Liver (tissue), 9 donors: ENCODE measurements around the gene STK24. TPM values are rescaled to one million over a fixed set of nuclear protein-coding genes. Genes with fewer than 3 reads are reported as not detected.
A peak's percentile ranks its signal among the peaks of the same experiment; 100 is the strongest.
"Not testable (repeated sequence)": the region's sequence is repeated elsewhere in the genome, so short reads cannot be mapped to it uniquely, and the experiment has no call there.

ENCODE experiments used
- DNase-seq: peaks from one replicate; pipeline ENCODE4 v3.0.0-alpha.2; 2017; ENCODE audit warnings: low spot score
- H3K27ac ChIP-seq, 2 donors: one replicate each; pipeline ENCODE4 v1.7.0; 2013; ENCODE audit warnings: inconsistent platforms in 2 of 2, low read length in 2 of 2, control low read depth in 1 of 2, low read depth in 1 of 2, mild to moderate bottlenecking in 1 of 2
- H3K27me3 ChIP-seq, 4 donors: one replicate each; pipeline versions ENCODE4 v1.6.1 to v1.7.0; 2013; ENCODE audit warnings: low read length in 3 of 4, inconsistent platforms in 1 of 4, mild to moderate bottlenecking in 1 of 4, moderate library complexity in 1 of 4; ENCODE audit not compliant: control insufficient read depth in 4 of 4, insufficient read depth in 4 of 4
- H3K36me3 ChIP-seq, 4 donors: one replicate each; pipeline versions ENCODE4 v1.6.1 to v1.7.0; 2013; ENCODE audit warnings: low read length in 3 of 4, mild to moderate bottlenecking in 3 of 4, low read depth in 1 of 4, moderate library complexity in 1 of 4; ENCODE audit not compliant: control insufficient read depth in 4 of 4, insufficient read depth in 3 of 4
- H3K4me1 ChIP-seq, 4 donors: one replicate each; pipeline versions ENCODE4 v1.6.1 to v1.7.0; 2013; ENCODE audit warnings: low read length in 3 of 4, mild to moderate bottlenecking in 3 of 4, moderate library complexity in 1 of 4; ENCODE audit not compliant: control insufficient read depth in 4 of 4, insufficient read depth in 4 of 4
- H3K4me3 ChIP-seq, 3 donors: one replicate each; pipeline versions ENCODE4 v1.6.1 to v1.7.0; 2013; ENCODE audit warnings: low read length in 3 of 3, control low read depth in 1 of 3, low read depth in 1 of 3, mild to moderate bottlenecking in 1 of 3
- H3K9ac ChIP-seq, 2 donors: one replicate each; pipeline ENCODE4 v1.7.0; 2013; ENCODE audit warnings: low read length in 2 of 2, mild to moderate bottlenecking in 2 of 2, moderate library complexity in 2 of 2, control low read depth in 1 of 2, low read depth in 1 of 2
- H3K9me3 ChIP-seq, 4 donors: one replicate each; pipeline versions ENCODE4 v1.6.1 to v1.7.0; 2013; ENCODE audit warnings: low read length in 3 of 4; ENCODE audit not compliant: control insufficient read depth in 4 of 4
- EGR1 ChIP-seq, 2 donors: IDR thresholded peaks; 2 replicates each; pipeline ENCODE4 v1.6.1; 2016 to 2018; ENCODE audit warnings: antibody characterized with exemption in 2 of 2, low read depth in 2 of 2
- FOXA1 ChIP-seq: IDR thresholded peaks from 2 replicates; pipeline ENCODE4 v1.6.1; 2016; ENCODE audit warnings: antibody characterized with exemption
- FOXA2 ChIP-seq: IDR thresholded peaks from 2 replicates; pipeline ENCODE4 v1.6.1; 2016; ENCODE audit warnings: antibody characterized with exemption
- GABPA ChIP-seq, 2 donors: IDR thresholded peaks in 1 of 2; conservative IDR thresholded peaks in 1 of 2; 2 replicates each; pipeline ENCODE4 v1.6.1; 2016; ENCODE audit warnings: antibody characterized with exemption in 2 of 2, mild to moderate bottlenecking in 1 of 2, moderate library complexity in 1 of 2
- HNF4A ChIP-seq, 2 donors: conservative IDR thresholded peaks; 2 replicates each; pipeline ENCODE4 v1.6.1; 2016; ENCODE audit warnings: antibody characterized with exemption in 2 of 2, mild to moderate bottlenecking in 2 of 2
- HNF4G ChIP-seq: IDR thresholded peaks from 2 replicates; pipeline ENCODE4 v1.6.1; 2016; ENCODE audit warnings: antibody characterized with exemption
- JUND ChIP-seq, 2 donors: IDR thresholded peaks; 2 replicates each; pipeline ENCODE4 v1.6.1; 2016; ENCODE audit warnings: antibody characterized with exemption in 2 of 2
- NR2F2 ChIP-seq: IDR thresholded peaks from 2 replicates; pipeline ENCODE4 v1.6.1; 2016; ENCODE audit warnings: antibody characterized with exemption
- RAD21 ChIP-seq, 2 donors: IDR thresholded peaks; 2 replicates each; pipeline ENCODE4 v1.6.1; 2016; ENCODE audit warnings: antibody characterized with exemption in 2 of 2, mild to moderate bottlenecking in 2 of 2
- RXRA ChIP-seq, 2 donors: IDR thresholded peaks; 2 replicates each; pipeline ENCODE4 v1.6.1; 2017 to 2018; ENCODE audit warnings: antibody characterized with exemption in 2 of 2, mild to moderate bottlenecking in 1 of 2
- SP1 ChIP-seq: IDR thresholded peaks from 2 replicates; pipeline ENCODE4 v1.6.1; 2018; ENCODE audit warnings: antibody characterized with exemption, mild to moderate bottlenecking
- YY1 ChIP-seq: IDR thresholded peaks from 2 replicates; pipeline ENCODE4 v1.6.1; 2016; ENCODE audit warnings: antibody characterized with exemption, mild to moderate bottlenecking
- WGBS: extraction: QIAGEN DNeasy Blood & Tissue Kit; methylation state at CpG from one replicate; pipeline ENCODE4 v1.1.7; 2013; 5-methylcytosine and 5-hydroxymethylcytosine counted together
- polyA plus RNA-seq, 2 donors: library from polyadenylated mRNA; stranded (reverse) in 1 of 2; unstranded in 1 of 2; fragments of 200-250 nt in 1 of 2; fragments of >200 nt in 1 of 2; fragmentation: Nextera tagmentation in 1 of 2; extraction: Ambion mirVana in 1 of 2; gene quantifications; one replicate each; pipeline versions ENCODE4 v1.2.1 to v1.2.3, GENCODE V29; 2013 to 2015
- total RNA-seq, 2 donors: library from RNA; depleted of rRNA; stranded (reverse); fragments of >200 nt; gene quantifications; one replicate each; pipeline ENCODE4 v1.2.3, GENCODE V29; 2014
- TF ChIP-seq, protein P1 (sequence below): IDR thresholded peaks from 2 replicates; pipeline ENCODE4 v1.6.1; 2016; ENCODE audit warnings: antibody characterized with exemption
- TF ChIP-seq, protein P2 (sequence below): IDR thresholded peaks from 2 replicates; pipeline ENCODE4 v1.6.1; 2016; ENCODE audit warnings: antibody characterized with exemption
- TF ChIP-seq, protein P3 (sequence below): IDR thresholded peaks from 2 replicates; pipeline ENCODE4 v1.6.1; 2016; ENCODE audit warnings: antibody characterized with exemption
- TF ChIP-seq, protein P4 (sequence below): IDR thresholded peaks from 2 replicates; pipeline ENCODE4 v1.6.1; 2016; ENCODE audit warnings: antibody characterized with exemption, mild to moderate bottlenecking
- donor health status: healthy.
- donor health status: healthy.
- donor health status: healthy.
- donor health status: healthy.
- donor health status: healthy.

STK24 gene
- total and polyA plus RNA-seq, 4 donors, result 6.4 to 43.3 (median 14.9) TPM

DNA sequence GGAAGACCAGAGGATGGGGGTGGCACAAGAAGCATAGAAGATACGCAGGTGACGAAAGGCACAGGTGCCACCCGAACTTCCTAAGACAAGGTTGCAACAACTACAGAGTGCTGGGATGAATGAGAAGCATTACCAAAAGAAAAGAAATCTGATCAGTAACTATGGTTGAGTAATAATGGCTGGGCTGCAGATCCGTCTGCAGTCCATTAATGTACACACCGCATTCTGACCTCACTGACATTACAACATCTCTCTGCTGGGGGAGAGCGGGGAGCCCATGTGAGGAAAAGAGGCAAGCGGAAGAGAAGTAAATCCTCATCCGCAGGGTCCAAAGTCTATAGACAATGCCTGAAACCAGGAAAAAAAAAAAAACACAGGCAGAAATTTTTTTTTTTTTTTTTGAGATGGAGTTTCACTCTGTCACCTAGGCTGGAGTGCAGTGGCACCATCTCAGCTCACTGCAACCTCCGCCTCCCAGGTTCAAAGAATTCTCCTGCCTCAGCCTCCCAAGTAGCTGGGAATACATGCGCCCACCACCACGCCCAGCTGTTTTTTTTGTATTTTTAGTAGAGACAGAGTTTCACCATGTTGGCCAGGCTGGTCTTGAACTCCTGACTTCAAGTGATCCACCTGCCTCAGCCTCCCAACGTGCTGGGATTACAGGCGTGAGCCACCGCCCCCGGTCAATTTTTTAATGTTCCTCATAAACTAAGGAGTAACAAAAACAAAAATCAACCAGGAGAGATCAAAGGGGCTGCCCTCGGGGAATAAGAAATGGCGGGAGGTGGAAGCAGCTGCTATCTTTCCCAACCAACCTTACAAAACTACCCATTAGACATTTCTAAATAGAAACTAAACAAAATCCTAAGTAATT lies 7.2 kb downstream of the STK24 start:
- peak overlapping the region; percentile 79 to 84 for H3K27ac ChIP-seq
- not testable (repeated sequence) for DNase-seq, H3K27me3 ChIP-seq, H3K9me3 ChIP-seq, H3K36me3 ChIP-seq, H3K4me3 ChIP-seq
- H3K9ac ChIP-seq, result peak overlapping the region in 1 of 2 donors; percentile 37
- TF ChIP-seq SP1 (peak; percentile 86), HNF4A (conservative IDR thresholded peaks at IDR 0.05) (peak; percentile 90), RXRA (IDR thresholded peaks at IDR 0.05) (peak; percentile 82 to 92), JUND (IDR thresholded peaks at IDR 0.05) (peak; percentile 80 to 89), FOXA2 (peak; percentile 86), GABPA (IDR thresholded peaks at IDR 0.05 in 1 of 2, conservative IDR thresholded peaks at IDR 0.05 in 1 of 2) (peak in 1 of 2 donors; percentile 69), EGR1 (IDR thresholded peaks at IDR 0.05; ENCODE audit: low read depth in 2 of 2) (peak in 1 of 2 donors; percentile 95), HNF4G (peak; percentile 82), RAD21 (IDR thresholded peaks at IDR 0.05) (peak; percentile 55 to 66), FOXA1 (peak; percentile 66), NR2F2 (peak; percentile 39), YY1 (peak; percentile 93)
- TF ChIP-seq, protein P1, sequence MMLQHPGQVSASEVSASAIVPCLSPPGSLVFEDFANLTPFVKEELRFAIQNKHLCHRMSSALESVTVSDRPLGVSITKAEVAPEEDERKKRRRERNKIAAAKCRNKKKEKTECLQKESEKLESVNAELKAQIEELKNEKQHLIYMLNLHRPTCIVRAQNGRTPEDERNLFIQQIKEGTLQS, result peak; percentile 76
- TF ChIP-seq, protein P2, sequence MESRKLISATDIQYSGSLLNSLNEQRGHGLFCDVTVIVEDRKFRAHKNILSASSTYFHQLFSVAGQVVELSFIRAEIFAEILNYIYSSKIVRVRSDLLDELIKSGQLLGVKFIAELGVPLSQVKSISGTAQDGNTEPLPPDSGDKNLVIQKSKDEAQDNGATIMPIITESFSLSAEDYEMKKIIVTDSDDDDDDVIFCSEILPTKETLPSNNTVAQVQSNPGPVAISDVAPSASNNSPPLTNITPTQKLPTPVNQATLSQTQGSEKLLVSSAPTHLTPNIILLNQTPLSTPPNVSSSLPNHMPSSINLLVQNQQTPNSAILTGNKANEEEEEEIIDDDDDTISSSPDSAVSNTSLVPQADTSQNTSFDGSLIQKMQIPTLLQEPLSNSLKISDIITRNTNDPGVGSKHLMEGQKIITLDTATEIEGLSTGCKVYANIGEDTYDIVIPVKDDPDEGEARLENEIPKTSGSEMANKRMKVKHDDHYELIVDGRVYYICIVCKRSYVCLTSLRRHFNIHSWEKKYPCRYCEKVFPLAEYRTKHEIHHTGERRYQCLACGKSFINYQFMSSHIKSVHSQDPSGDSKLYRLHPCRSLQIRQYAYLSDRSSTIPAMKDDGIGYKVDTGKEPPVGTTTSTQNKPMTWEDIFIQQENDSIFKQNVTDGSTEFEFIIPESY, result peak; percentile 71
- TF ChIP-seq, protein P3, sequence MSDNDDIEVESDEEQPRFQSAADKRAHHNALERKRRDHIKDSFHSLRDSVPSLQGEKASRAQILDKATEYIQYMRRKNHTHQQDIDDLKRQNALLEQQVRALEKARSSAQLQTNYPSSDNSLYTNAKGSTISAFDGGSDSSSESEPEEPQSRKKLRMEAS, result peak; percentile 96
- TF ChIP-seq, protein P4, sequence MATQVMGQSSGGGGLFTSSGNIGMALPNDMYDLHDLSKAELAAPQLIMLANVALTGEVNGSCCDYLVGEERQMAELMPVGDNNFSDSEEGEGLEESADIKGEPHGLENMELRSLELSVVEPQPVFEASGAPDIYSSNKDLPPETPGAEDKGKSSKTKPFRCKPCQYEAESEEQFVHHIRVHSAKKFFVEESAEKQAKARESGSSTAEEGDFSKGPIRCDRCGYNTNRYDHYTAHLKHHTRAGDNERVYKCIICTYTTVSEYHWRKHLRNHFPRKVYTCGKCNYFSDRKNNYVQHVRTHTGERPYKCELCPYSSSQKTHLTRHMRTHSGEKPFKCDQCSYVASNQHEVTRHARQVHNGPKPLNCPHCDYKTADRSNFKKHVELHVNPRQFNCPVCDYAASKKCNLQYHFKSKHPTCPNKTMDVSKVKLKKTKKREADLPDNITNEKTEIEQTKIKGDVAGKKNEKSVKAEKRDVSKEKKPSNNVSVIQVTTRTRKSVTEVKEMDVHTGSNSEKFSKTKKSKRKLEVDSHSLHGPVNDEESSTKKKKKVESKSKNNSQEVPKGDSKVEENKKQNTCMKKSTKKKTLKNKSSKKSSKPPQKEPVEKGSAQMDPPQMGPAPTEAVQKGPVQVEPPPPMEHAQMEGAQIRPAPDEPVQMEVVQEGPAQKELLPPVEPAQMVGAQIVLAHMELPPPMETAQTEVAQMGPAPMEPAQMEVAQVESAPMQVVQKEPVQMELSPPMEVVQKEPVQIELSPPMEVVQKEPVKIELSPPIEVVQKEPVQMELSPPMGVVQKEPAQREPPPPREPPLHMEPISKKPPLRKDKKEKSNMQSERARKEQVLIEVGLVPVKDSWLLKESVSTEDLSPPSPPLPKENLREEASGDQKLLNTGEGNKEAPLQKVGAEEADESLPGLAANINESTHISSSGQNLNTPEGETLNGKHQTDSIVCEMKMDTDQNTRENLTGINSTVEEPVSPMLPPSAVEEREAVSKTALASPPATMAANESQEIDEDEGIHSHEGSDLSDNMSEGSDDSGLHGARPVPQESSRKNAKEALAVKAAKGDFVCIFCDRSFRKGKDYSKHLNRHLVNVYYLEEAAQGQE, result peak; percentile 61
- H3K4me1 ChIP-seq, result peaks cover 20 to 78% (median 66%) of the 10 kb centered on the region in 4 donors
- WGBS, result 50% methylated on average over 17 of the region's 17 CpGs

DNA sequence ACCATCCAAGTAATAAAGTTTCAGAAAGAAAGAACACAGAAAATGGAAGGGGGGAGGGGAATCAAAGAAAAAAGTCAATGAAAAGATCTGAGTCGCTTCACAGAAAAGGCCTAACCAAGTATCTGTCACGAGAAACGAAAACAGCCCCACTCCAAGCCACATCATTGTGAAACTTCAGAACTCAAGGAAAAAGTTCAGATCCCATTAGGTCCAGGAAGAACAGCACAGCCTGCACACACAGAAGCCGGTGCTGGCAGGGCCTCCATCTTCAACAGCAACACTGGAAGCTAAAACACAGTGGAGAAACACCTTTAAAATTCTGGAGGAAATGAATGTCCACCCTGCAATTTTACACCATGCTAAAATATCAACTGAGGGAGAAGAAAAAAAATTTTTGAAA lies 8.0 kb downstream of the STK24 start:
- Histone ChIP-seq H3K36me3 (no peaks in the 10 kb centered on the region), H3K4me3 (no peak overlapping the region), H3K27ac (peak overlapping the region; percentile 71 to 84), H3K9ac (no peak overlapping the region), H3K9me3 (no peaks in the 10 kb centered on the region), H3K4me1 (peaks cover 23 to 79% (median 65%) of the 10 kb centered on the region in 4 donors), H3K27me3 (no peaks in the 10 kb centered on the region)
- no peak for DNase-seq
- WGBS, result 84% methylated on average over 4 of the region's 4 CpGs
- no peak for TF ChIP-seq JUND (IDR thresholded peaks at IDR 0.05)
- no peak for TF ChIP-seq HNF4A (conservative IDR thresholded peaks at IDR 0.05)
- TF ChIP-seq, protein P2, result no peak
- no peak for TF ChIP-seq RXRA (IDR thresholded peaks at IDR 0.05)
- no peak for TF ChIP-seq HNF4G
- TF ChIP-seq, protein P4, result no peak
- TF ChIP-seq EGR1 (IDR thresholded peaks at IDR 0.05; ENCODE audit: low read depth in 2 of 2), result no peak
- no peak for TF ChIP-seq FOXA1
- no peak for TF ChIP-seq GABPA (IDR thresholded peaks at IDR 0.05 in 1 of 2, conservative IDR thresholded peaks at IDR 0.05 in 1 of 2)
- TF ChIP-seq, protein P3, result no peak
